Neutrophil (primary cell): Measurements from ENCODE around the gene PDCD10.

ENCODE experiments used
- H3K27ac ChIP-seq: fragments of 200-600 bp; sonication (generic); 2 replicates; pipeline ENCODE4 v1.5.1; 2016; ENCODE audit warnings: mild to moderate bottlenecking, moderate library complexity
- H3K27me3 ChIP-seq: fragments of 200-600 bp; sonication (generic); 2 replicates; pipeline ENCODE4 v1.6.0; 2016; ENCODE audit warnings: mild to moderate bottlenecking
- H3K36me3 ChIP-seq: fragments of 200-600 bp; sonication (generic); 2 replicates; pipeline ENCODE4 v1.5.1; 2017
- H3K4me1 ChIP-seq, 2 experiments: fragments of 200-600 bp in 1 of 2; sonication (generic) in 1 of 2; 1 replicate in 1 of 2; 2 replicates in 1 of 2; pipeline versions ENCODE4 v1.5.1 to v1.6.1; 2013 to 2016; ENCODE audit warnings: low read depth in 1 of 2, low read length in 1 of 2, mild to moderate bottlenecking in 1 of 2, moderate library complexity in 1 of 2; ENCODE audit not compliant: control insufficient read depth in 1 of 2, insufficient read depth in 1 of 2
- H3K4me3 ChIP-seq, 2 experiments: fragments of 200-600 bp in 1 of 2; sonication (generic) in 1 of 2; 1 replicate in 1 of 2; 2 replicates in 1 of 2; pipeline ENCODE4 v1.5.1; 2013 to 2016; ENCODE audit warnings: low read depth in 1 of 2, low read length in 1 of 2, mild to moderate bottlenecking in 1 of 2, moderate library complexity in 1 of 2
- H3K9me3 ChIP-seq: fragments of 200-600 bp; sonication (generic); 2 replicates; pipeline ENCODE4 v1.5.1; 2016
- CTCF ChIP-seq: fragments of 200-600 bp; sonication (generic); IDR thresholded peaks from 2 replicates; pipeline ENCODE4 v1.5.1; 2016; ENCODE audit warnings: antibody characterized with exemption

The PDCD10 gene

DNA sequence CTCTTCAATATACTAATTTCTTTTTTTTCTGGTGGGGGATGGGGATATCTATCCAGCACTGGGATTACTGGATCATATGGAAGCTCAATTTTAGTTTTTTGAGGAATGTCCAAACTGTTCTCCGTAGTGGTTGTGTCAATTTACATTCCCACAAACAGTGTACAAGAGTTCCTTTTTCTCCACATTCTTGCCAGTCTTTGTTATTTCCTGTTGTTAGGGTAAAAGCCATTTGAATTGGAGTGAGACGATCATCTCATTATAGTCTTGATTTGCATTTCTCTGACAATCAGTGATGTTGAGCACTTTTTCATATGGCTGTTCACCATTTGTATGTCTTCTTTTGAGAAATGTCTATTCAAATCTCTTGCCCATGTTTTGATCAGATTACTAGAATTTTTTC lies 68.1 kb downstream of the PDCD10 start:
- TF ChIP-seq CTCF, result no peak
- Histone ChIP-seq H3K36me3 (no peaks in the 10 kb centered on the region), H3K27me3 (no peaks in the 10 kb centered on the region)

DNA sequence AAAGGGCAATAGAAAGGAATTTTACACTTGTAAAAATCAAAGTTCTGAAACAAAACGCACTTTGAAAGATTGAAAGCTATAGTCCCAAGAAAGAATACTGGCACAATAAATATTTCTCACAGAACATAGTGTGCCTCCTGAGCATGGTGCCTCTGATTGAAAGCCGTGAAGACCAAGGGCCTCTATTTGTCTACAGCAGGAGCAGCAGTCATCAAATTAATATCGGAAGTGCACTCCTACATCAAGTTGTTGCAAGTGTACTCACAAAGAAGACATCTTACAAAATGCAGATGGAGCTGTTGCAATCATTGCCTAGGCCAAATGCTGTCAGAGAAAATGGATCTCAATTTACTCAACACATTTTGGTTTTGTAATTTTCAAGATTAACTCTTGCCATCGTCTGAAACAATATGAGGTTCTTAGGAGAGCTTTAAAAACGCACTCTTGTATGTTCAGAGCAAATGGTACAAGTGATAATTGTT lies 71.7 kb downstream of the PDCD10 start:
- Histone ChIP-seq H3K27me3 (no peaks in the 10 kb centered on the region), H3K36me3 (no peaks in the 10 kb centered on the region), H3K9me3 (no peaks in the 10 kb centered on the region), H3K4me1 (peaks cover 0 to 4% of the 10 kb centered on the region in 2 experiments), H3K27ac (no peak overlapping the region), H3K4me3 (no peak overlapping the region)
- TF ChIP-seq CTCF, result no peak

More for the DNA sequence above, 68.1 kb downstream of the PDCD10 start:
- peaks cover 0 to 4% of the 10 kb centered on the region in 2 experiments for H3K4me1 ChIP-seq
- no peaks in the 10 kb centered on the region for H3K9me3 ChIP-seq
- no peak overlapping the region for H3K27ac ChIP-seq
- no peak overlapping the region for H3K4me3 ChIP-seq

DNA sequence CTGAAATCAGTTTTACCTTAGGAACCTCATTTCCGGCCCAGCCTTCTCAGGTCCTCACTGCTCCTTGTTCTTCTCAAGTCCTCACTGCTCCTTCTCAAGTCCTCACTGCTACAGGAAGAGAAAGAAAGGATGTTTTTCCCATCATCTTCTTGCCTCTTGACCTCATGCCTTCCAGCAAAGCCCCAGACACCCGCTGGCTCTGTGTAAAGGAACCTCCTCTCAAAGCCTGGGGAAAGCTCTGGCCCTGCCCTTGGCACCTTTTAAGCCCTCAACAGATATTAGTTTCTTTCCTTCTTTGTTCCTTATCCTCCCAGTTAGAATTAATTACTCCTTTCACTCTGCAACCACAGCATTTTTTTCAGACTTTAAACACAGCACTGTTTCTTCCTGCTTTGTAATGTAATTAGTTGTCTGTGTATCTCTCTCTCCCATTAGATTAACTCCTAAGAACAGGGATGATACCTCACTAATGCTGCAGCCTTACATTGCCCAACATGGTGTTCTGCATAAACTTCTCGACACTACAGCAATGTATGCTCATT lies 76.9 kb downstream of the PDCD10 start:
- no peak for TF ChIP-seq CTCF
- H3K36me3 ChIP-seq, result no peaks in the 10 kb centered on the region
- no peaks in the 10 kb centered on the region for H3K27me3 ChIP-seq
- H3K27ac ChIP-seq, result no peak overlapping the region
- no peaks in the 10 kb centered on the region for H3K4me1 ChIP-seq
- no peak overlapping the region for H3K4me3 ChIP-seq
- no peaks in the 10 kb centered on the region for H3K9me3 ChIP-seq

DNA sequence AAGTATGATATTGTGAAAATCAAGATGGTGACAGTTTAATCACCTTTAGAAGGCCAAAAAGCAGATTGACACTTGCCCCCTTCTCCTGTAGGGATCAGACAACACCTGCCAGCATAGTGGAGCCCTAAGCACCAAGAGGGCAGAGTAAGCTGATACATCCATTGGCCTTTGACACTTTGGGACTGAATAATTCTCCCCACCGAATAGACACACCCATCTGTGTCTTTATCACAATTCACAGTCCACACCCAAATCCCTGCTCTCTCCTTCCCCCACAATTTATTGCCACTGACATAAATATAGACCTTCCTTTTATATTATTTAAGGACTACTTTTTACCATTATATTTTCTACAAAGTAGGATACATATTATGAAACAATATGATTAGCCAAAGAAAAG lies 77.9 kb downstream of the PDCD10 start:
- no peaks in the 10 kb centered on the region for H3K4me1 ChIP-seq
- H3K36me3 ChIP-seq, result no peaks in the 10 kb centered on the region
- TF ChIP-seq CTCF, result no peak
- no peaks in the 10 kb centered on the region for H3K27me3 ChIP-seq
- H3K4me3 ChIP-seq, result no peak overlapping the region
- no peaks in the 10 kb centered on the region for H3K9me3 ChIP-seq
- no peak overlapping the region for H3K27ac ChIP-seq

GRCh38 chr3:167653760-167654159 lies 80.9 kb downstream of the PDCD10 start, which contains the start of gene WDR49:
TSS of gene WDR49 (minus strand) at chr3:167653942. CDS start at chr3:167653425, 517 bp downstream.
- H3K4me3 ChIP-seq, result no peak within 1 kb of the TSS
- H3K27ac ChIP-seq, result no peak within 1 kb of the TSS
- H3K4me1 ChIP-seq, result no peaks in the 10 kb centered on the region
- H3K27me3 ChIP-seq, result no peaks in the 10 kb centered on the region
- H3K9me3 ChIP-seq, result no peaks in the 10 kb centered on the region
- no peak for TF ChIP-seq CTCF
- no peaks in the 10 kb centered on the region for H3K36me3 ChIP-seq
